Left lung (tissue), 10 donors: Measurements from ENCODE around the gene HOXC9. TPM values are rescaled to one million over a fixed set of nuclear protein-coding genes. Genes with fewer than 3 reads are reported as not detected.
"Not testable (repeated sequence)": the region's sequence is repeated elsewhere in the genome, so short reads cannot be mapped to it uniquely, and the experiment has no call there.

Source experiments
- ATAC-seq: fragments of 200-7000 bp; cut with Tn5 transposase; one replicate; pipeline ENCODE4 v1.9.1; 2020; ENCODE audit warnings: moderate library complexity
- DNase-seq, 4 donors: peaks; one replicate each; pipeline ENCODE4 v3.0.0-alpha.2; 2013 to 2020
- H3K27ac ChIP-seq, 2 donors: fragments of 200-600 bp; sonication (generic) in 1 of 2; one replicate each; pipeline versions ENCODE4 v1.5.0 to v1.8.0; 2020 to 2021
- H3K27me3 ChIP-seq, 2 donors: fragments of 200-600 bp; sonication (generic) in 1 of 2; one replicate each; pipeline versions ENCODE4 v1.5.0 to v1.8.0; 2020 to 2021
- H3K36me3 ChIP-seq, 2 donors: fragments of 200-600 bp; sonication (generic) in 1 of 2; one replicate each; pipeline versions ENCODE4 v1.5.0 to v1.8.0; 2020 to 2021
- H3K4me1 ChIP-seq, 2 donors: fragments of 200-600 bp; one replicate each; pipeline ENCODE4 v1.8.0; 2021
- H3K4me3 ChIP-seq, 2 donors: fragments of 200-600 bp; sonication (generic) in 1 of 2; one replicate each; pipeline versions ENCODE4 v1.5.0 to v1.8.0; 2020 to 2021; ENCODE audit warnings: mild to moderate bottlenecking in 1 of 2
- H3K9me3 ChIP-seq, 2 donors: fragments of 200-600 bp; sonication (generic) in 1 of 2; one replicate each; pipeline versions ENCODE4 v1.5.0 to v1.8.0; 2020 to 2021
- intact Hi-C, 2 donors: fragments of 100-400 bp; cut with DNase I; formaldehyde crosslinking; loops; one replicate each; pipeline versions ENCODE4 v1.11.2 to v1.14.2; 2022
- polyA plus RNA-seq, 6 donors: library from polyadenylated mRNA; unstranded; fragments of 120-200 nt; gene quantifications; one replicate each; pipeline ENCODE4 v1.2.1, GENCODE V29; 2013; ENCODE audit not compliant: insufficient read length in 6 of 6
- total RNA-seq, 2 donors: library from RNA; stranded (reverse); fragmentation: NEBNext Ultra II Directional; extraction: Animal tissue kit (Norgen Biotek cat#: 25700); gene quantifications; one replicate each; pipeline ENCODE4 v1.2.1, GENCODE V29; 2021
- TF ChIP-seq, protein P1 (sequence below), 2 donors: fragments of 200-600 bp; sonication (generic) in 1 of 2; IDR thresholded peaks; one replicate each; pipeline versions ENCODE4 v1.5.0 to v1.8.0; 2021; ENCODE audit warnings: antibody characterized with exemption in 2 of 2
- donor health status: DM: no; HTN: yes; CAD: no.
- donor health status: DM: no; HTN: no; CAD: no.

Gene HOXC9
- total and polyA plus RNA-seq, 8 donors: 0.30 to 0.91 (median 0.58) TPM; not detected in 1

DNA sequence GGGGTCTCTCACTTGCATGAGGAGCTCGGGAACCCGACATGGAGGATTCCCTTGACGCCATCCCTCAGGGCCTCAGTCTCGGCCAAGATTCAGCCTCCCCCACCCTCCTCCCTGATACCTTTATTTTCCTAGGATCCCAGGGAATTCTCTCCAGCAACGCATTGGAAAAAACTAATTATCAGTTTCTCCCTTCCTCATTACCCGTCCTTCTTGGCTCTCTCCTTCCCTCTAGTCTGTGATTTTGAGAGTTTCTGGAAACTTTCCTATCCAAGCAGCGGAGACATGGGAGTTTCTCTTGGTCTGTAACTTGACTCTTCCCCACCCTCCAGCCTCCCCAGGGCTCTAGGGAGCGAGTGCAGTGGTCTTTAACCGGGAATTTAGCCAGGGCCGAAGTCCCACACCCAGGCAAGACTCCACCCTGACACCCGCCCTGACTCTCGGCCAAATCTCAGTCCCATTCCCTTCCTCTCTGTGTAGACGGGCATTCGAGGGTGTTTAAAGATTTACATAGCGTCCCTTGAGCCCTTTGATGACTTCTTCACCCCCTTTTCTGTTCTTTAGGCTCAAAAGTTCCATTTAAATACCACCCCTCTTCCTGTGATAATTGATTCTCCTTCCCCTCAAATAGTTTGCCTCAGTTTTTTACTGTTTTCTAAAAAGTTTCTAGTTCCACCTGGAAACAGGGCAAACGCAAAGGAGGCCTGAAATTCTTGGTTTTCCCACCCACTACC, 39.6 kb downstream of the HOXC9 start:
- H3K4me3 ChIP-seq: no peak overlapping the region

DNA sequence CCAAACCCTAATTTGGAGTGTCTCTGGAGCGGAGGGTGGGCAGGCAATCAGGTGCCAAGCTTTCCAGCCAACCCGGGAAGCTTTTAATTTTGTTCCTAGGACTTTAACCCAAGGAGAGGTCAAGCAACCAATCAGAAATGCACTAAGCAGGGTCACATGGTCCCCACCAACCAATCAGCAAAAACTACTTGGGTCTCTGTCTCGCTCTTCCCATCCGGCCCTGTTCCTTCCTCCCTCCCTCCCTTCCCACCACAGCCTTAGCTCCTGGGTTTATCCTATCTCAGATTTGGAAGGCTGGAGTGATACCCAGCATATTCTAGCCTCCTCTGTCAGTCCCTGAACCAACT, 40.2 kb downstream of the HOXC9 start:
- no peaks in the 10 kb centered on the region for H3K4me1 ChIP-seq
- DNase-seq (no peak), ATAC-seq (no peak)
- no peaks in the 10 kb centered on the region for H3K36me3 ChIP-seq
- peaks cover 51 to 98% of the 10 kb centered on the region in 2 donors for H3K27me3 ChIP-seq
- H3K27ac ChIP-seq: no peak overlapping the region
- TF ChIP-seq, protein P1, sequence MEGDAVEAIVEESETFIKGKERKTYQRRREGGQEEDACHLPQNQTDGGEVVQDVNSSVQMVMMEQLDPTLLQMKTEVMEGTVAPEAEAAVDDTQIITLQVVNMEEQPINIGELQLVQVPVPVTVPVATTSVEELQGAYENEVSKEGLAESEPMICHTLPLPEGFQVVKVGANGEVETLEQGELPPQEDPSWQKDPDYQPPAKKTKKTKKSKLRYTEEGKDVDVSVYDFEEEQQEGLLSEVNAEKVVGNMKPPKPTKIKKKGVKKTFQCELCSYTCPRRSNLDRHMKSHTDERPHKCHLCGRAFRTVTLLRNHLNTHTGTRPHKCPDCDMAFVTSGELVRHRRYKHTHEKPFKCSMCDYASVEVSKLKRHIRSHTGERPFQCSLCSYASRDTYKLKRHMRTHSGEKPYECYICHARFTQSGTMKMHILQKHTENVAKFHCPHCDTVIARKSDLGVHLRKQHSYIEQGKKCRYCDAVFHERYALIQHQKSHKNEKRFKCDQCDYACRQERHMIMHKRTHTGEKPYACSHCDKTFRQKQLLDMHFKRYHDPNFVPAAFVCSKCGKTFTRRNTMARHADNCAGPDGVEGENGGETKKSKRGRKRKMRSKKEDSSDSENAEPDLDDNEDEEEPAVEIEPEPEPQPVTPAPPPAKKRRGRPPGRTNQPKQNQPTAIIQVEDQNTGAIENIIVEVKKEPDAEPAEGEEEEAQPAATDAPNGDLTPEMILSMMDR (IDR thresholded peaks at IDR 0.05): no peak
- intact Hi-C loops: no loop called here
- no peak overlapping the region for H3K4me3 ChIP-seq
- no peaks in the 10 kb centered on the region for H3K9me3 ChIP-seq

More for the DNA sequence above, 39.6 kb downstream of the HOXC9 start:
- ATAC-seq (peak; percentile 56), DNase-seq (peak in 1 of 4 donors; percentile 86)
- H3K27me3 ChIP-seq: peaks cover 51 to 98% of the 10 kb centered on the region in 2 donors
- intact Hi-C loops: no loop called here
- TF ChIP-seq, protein P1 (IDR thresholded peaks at IDR 0.05): no peak
- H3K4me1 ChIP-seq: no peaks in the 10 kb centered on the region
- no peaks in the 10 kb centered on the region for H3K9me3 ChIP-seq
- H3K36me3 ChIP-seq: no peaks in the 10 kb centered on the region
- no peak overlapping the region for H3K27ac ChIP-seq

- peaks cover 51 to 98% of the 10 kb centered on the region in 2 donors for H3K27me3 ChIP-seq
- ATAC-seq: no peak
- H3K9me3 ChIP-seq: no peaks in the 10 kb centered on the region
- no peaks in the 10 kb centered on the region for H3K36me3 ChIP-seq
- no peak for DNase-seq
- H3K4me3 ChIP-seq: no peak overlapping the region
- intact Hi-C loops: no loop called here
- H3K27ac ChIP-seq: no peak overlapping the region
- TF ChIP-seq, protein P1 (IDR thresholded peaks at IDR 0.05): no peak
- no peaks in the 10 kb centered on the region for H3K4me1 ChIP-seq
Measured at GRCh38 chr12:54040648-54041047, 40.7 kb downstream of the HOXC9 start.

DNA sequence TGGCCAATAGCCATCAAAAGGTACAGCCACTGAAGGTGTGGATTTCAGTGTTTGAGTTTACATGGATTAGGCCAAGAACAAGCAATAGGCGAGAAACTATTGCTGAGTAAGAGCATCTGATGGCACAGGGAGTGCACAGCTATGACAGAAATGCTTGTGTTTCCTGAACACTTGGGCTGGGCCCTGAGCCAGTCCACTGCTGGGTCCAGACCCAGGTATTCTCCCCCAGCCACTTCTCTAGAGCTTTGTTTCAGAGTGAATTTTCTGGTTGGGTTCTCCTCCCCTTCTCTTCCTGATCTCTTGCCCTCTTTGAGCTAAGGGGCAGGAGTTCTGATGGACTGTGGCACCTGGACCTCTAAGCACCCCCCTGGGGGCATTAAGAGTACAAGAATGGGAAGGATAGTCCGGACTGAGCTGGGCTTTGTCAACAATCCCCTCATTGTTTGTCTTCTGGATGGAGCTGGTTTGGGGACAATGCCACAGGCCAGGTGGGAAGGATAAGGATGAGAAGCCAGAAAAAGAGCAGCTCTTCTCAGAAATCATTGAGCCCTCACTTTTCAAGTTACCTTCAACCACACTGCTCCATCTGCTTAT, 41.2 kb downstream of the HOXC9 start:
- H3K9me3 ChIP-seq: no peaks in the 10 kb centered on the region
- H3K4me3 ChIP-seq: no peak overlapping the region
- no peak overlapping the region for H3K27ac ChIP-seq
- H3K4me1 ChIP-seq: no peaks in the 10 kb centered on the region
- intact Hi-C loops: no loop called here
- peaks cover 54 to 98% of the 10 kb centered on the region in 2 donors for H3K27me3 ChIP-seq
- TF ChIP-seq, protein P1 (IDR thresholded peaks at IDR 0.05): no peak
- no peak for DNase-seq
- H3K36me3 ChIP-seq: no peaks in the 10 kb centered on the region
- no peak for ATAC-seq

- H3K27me3 ChIP-seq: peaks cover 55 to 98% of the 10 kb centered on the region in 2 donors
- intact Hi-C loops, DNase-seq, H3K36me3 ChIP-seq, ATAC-seq, H3K4me3 ChIP-seq, H3K27ac ChIP-seq, H3K4me1 ChIP-seq, H3K9me3 ChIP-seq: not testable (repeated sequence)
Measured at GRCh38 chr12:54042033-54042432, 42.1 kb downstream of the HOXC9 start.
